Mesodermal cell (in vitro differentiated cells): ENCODE data around the gene MYO18B.
"Not testable (repeated sequence)": the region's sequence is repeated elsewhere in the genome, so short reads cannot be mapped to it uniquely, and the experiment has no call there.

Experiments used
- H3K27ac ChIP-seq: 2 replicates; pipeline ENCODE4 v1.7.0; 2013; ENCODE audit warnings: mild to moderate bottlenecking, low read depth, low read length, moderate library complexity; ENCODE audit not compliant: severe bottlenecking
- H3K36me3 ChIP-seq: 2 replicates; pipeline ENCODE4 v1.7.1; 2013; ENCODE audit warnings: mild to moderate bottlenecking, low read length, moderate library complexity; ENCODE audit not compliant: control insufficient read depth, insufficient read depth
- H3K4me1 ChIP-seq: one replicate; pipeline ENCODE4 v1.7.1; 2013; ENCODE audit warnings: mild to moderate bottlenecking, low read length; ENCODE audit not compliant: insufficient read depth, control insufficient read depth, poor library complexity, severe bottlenecking
- H3K4me3 ChIP-seq: 2 replicates; pipeline ENCODE4 v1.7.0; 2013; ENCODE audit warnings: low read length, control low read depth, mild to moderate bottlenecking; ENCODE audit not compliant: insufficient read depth, poor library complexity, severe bottlenecking; ENCODE audit errors: extremely low read depth
- H3K9me3 ChIP-seq: 2 replicates; pipeline ENCODE4 v1.7.1; 2013; ENCODE audit warnings: mild to moderate bottlenecking, low read length, moderate library complexity; ENCODE audit not compliant: control insufficient read depth
- WGBS, 2 experiments: methylation state at CpG; one replicate each; pipeline ENCODE4 v1.1.5; 2013; ENCODE audit warnings: missing lambda C conversion rate in 2 of 2; ENCODE audit not compliant: insufficient coverage in 2 of 2; 5-methylcytosine and 5-hydroxymethylcytosine counted together

The MYO18B gene

DNA sequence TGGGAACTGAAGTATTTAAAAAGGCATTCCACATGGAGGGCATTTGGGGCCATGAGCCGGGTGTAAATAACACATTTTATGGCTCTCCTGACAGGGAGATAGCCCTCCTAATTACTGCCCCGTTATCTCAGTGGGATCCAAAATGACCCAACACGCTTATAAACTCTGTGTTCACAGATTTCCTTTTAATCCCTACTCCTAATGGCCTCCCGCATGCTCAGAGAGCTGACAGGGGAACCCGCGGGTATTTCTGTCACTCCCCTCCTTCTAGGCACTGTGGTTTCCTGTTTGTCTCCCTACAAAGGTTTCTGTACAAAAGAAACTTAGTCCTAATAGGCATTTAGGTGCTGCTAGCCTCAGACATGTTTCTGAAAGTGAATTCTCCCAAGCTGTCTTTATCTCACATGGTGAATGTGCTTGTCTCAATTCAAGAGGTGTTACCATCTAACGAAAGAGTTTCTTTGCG is 224.5 kb downstream of the MYO18B start:
- peak overlapping the region; percentile 34 for H3K27ac ChIP-seq
- H3K4me3 ChIP-seq = no peak overlapping the region
- peaks cover 12% of the 10 kb centered on the region for H3K4me1 ChIP-seq
- H3K9me3 ChIP-seq = peaks cover 15% of the 10 kb centered on the region
- 28 to 37% methylated on average over 6 to 8 of the region's 8 CpGs for WGBS, 2 experiments
- H3K36me3 ChIP-seq = no peaks in the 10 kb centered on the region

- Histone ChIP-seq H3K36me3 (no peaks in the 10 kb centered on the region), H3K27ac (no peak overlapping the region), H3K9me3 (no peaks in the 10 kb centered on the region), H3K4me1 (peaks cover 12% of the 10 kb centered on the region), H3K4me3 (no peak overlapping the region)
Measured at GRCh38 chr22:25969286-25969685, 227.3 kb downstream of the MYO18B start.

DNA sequence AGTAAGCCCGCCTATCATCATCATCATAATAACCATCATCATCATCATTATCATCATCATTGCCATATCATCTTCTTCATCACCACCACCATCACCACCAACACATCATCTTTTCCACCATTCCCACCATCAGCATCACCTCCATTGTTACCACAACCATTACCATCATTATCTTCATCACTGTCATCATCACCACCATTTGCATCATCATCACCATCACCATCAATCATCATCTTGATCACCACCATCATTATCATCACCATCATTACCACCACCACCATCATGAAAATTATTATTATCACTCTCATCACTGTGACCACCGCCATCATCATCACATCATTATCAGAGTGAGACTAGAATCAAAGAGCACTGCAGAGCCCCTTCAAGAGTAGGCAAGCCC is 227.9 kb downstream of the MYO18B start:
- no peak overlapping the region for H3K27ac ChIP-seq
- WGBS, 2 experiments = 77 to 100% methylated on average over 1 to 2 of the region's 2 CpGs

GRCh38 chr22:25970374-25970911 is 228.5 kb downstream of the MYO18B start:
- Histone ChIP-seq H3K36me3 (no peaks in the 10 kb centered on the region), H3K9me3 (no peaks in the 10 kb centered on the region), H3K27ac (peak overlapping the region; percentile 58), H3K4me1 (peaks cover 12% of the 10 kb centered on the region), H3K4me3 (no peak overlapping the region)
- WGBS, 2 experiments = 9 to 14% methylated on average over 5 to 6 of the region's 6 CpGs

More for the DNA sequence above, 227.9 kb downstream of the MYO18B start:
- Histone ChIP-seq H3K4me1 (peaks cover 12% of the 10 kb centered on the region), H3K36me3 (no peaks in the 10 kb centered on the region), H3K9me3 (no peaks in the 10 kb centered on the region), H3K4me3 (no peak overlapping the region)

- peak overlapping the region; percentile 58 for H3K27ac ChIP-seq
Measured at GRCh38 chr22:25970999-25971811, 229.2 kb downstream of the MYO18B start.

GRCh38 chr22:25972397-25972796 is 230.4 kb downstream of the MYO18B start:
- Histone ChIP-seq H3K4me1 (peaks cover 12% of the 10 kb centered on the region), H3K36me3 (no peaks in the 10 kb centered on the region), H3K9me3 (no peaks in the 10 kb centered on the region), H3K27ac (no peak overlapping the region), H3K4me3 (no peak overlapping the region)
- 77 to 78% methylated on average over 6 to 8 of the region's 9 CpGs for WGBS, 2 experiments

More at GRCh38 chr22:25970999-25971811, 229.2 kb downstream of the MYO18B start:
- H3K4me1 ChIP-seq = peaks cover 12% of the 10 kb centered on the region
- no peaks in the 10 kb centered on the region for H3K9me3 ChIP-seq
- no peaks in the 10 kb centered on the region for H3K36me3 ChIP-seq
- WGBS, 2 experiments = 31 to 53% methylated on average over 2 to 5 of the region's 9 CpGs
- no peak overlapping the region for H3K4me3 ChIP-seq

DNA sequence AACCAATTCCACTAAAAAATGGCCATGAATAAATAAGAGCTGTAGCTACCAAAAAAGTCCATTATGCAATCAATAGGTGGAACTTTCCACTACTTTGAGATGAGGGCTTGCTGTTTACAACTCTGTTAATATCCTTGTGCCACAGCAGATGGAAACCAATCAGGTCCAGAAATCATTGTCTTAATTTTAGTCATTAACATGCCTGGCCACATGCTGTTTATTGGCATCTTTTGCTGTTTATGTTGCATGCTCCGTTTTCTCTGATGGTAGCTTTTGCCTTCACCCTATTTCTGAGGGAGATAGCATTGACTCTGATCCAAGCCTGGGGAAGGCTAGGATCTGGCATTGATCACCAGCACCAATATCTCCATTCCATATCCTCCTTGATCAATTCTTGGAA is 234.4 kb downstream of the MYO18B start:
- Histone ChIP-seq H3K4me3 (no peak overlapping the region), H3K4me1 (no peaks in the 10 kb centered on the region), H3K9me3 (no peaks in the 10 kb centered on the region), H3K36me3 (no peaks in the 10 kb centered on the region), H3K27ac (no peak overlapping the region)
- no CpG with 5 or more reads among the region's 1 CpG for WGBS, 2 experiments

DNA sequence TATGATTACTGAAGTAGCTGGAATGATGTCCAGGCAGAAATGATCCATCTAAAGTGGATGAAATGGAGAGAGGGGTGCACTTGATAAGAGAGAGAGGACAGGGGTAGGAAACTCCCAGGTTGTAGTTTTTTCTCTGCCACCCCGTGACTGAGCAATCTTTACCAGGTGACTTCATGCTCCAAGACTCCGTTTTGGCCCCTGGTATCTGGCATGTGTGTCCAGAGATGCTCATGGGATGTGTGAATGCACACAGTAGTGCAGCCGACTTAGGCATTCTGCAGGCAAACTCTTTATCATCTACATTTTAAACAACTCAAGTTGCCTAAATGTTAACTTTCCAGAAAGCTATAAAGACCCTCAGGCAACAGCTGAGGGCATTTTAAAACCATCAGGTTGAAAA is 238.0 kb downstream of the MYO18B start:
- no CpG with 5 or more reads among the region's 3 CpGs for WGBS, 2 experiments
- no peaks in the 10 kb centered on the region for H3K36me3 ChIP-seq
- no peak overlapping the region for H3K4me3 ChIP-seq
- H3K9me3 ChIP-seq = no peaks in the 10 kb centered on the region
- H3K27ac ChIP-seq = no peak overlapping the region
- no peaks in the 10 kb centered on the region for H3K4me1 ChIP-seq

- WGBS, 2 experiments = 100% methylated on average over 1 of the region's 1 CpG; no CpG with 5 or more reads in 1 of the 2 experiments
- H3K4me1 ChIP-seq, H3K4me3 ChIP-seq, H3K9me3 ChIP-seq, H3K27ac ChIP-seq, H3K36me3 ChIP-seq: not testable (repeated sequence)
Measured at GRCh38 chr22:25984911-25985310, 242.9 kb downstream of the MYO18B start.

DNA sequence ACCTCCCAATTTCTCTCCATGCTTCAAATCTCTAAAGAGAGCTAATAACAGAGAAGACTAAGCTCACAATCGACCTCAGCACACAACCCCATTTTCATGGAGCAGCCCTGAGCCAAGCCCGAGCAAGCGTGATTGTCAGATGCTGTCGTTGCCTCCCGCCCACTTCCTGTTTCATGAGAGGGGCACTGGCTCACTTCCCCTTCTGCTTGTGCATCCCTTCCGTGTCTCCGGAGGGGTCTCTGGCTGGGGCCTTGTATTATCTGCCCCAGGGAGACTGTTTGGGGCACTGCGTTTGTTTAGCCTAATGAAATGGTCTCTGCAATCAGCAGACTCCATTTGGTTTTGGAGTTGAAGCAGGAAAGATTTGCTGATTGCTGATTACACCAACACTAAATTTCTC is 246.0 kb downstream of the MYO18B start:
- WGBS, 2 experiments = 58 to 65% methylated on average over 7 of the region's 8 CpGs
- Histone ChIP-seq H3K9me3 (no peaks in the 10 kb centered on the region), H3K36me3 (no peaks in the 10 kb centered on the region)

DNA sequence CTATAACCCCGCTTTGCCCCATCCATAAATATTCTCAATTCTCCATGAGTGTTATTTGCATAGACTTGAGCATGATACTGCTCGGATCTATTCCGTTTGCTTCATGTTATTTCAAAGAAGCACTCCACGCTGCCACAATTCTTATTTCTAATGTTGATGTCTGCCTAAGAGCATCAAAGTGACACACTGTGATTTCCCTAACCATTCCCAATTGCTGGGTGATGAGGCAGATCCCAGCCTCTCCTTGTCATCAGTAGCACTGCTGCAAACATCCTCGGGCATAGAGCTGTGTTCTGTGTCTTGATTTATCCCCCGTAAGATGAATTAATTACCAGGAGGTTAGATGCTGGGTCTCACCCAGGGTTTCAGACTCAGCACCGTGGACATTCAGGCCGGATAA is 249.0 kb downstream of the MYO18B start:
- no peaks in the 10 kb centered on the region for H3K4me1 ChIP-seq
- no peaks in the 10 kb centered on the region for H3K9me3 ChIP-seq
- no peaks in the 10 kb centered on the region for H3K36me3 ChIP-seq
- WGBS, 2 experiments = 91 to 93% methylated on average over 4 to 8 of the region's 8 CpGs
- H3K4me3 ChIP-seq = no peak overlapping the region
- H3K27ac ChIP-seq = no peak overlapping the region

More for the DNA sequence above, 246.0 kb downstream of the MYO18B start:
- no peak overlapping the region for H3K27ac ChIP-seq
- no peaks in the 10 kb centered on the region for H3K4me1 ChIP-seq
- H3K4me3 ChIP-seq = no peak overlapping the region
